Activated CD4-positive, alpha-beta T cell treated with anti-CD3 and anti-CD28 coated beads, Interleukin-2, amount 50 U/mL, for 16 hours (primary cell): ENCODE data around the gene PTPRR.

Source experiments
- DNase-seq: peaks from one replicate; pipeline ENCODE4 v3.0.0-alpha.2; 2020

PTPRR gene

DNA sequence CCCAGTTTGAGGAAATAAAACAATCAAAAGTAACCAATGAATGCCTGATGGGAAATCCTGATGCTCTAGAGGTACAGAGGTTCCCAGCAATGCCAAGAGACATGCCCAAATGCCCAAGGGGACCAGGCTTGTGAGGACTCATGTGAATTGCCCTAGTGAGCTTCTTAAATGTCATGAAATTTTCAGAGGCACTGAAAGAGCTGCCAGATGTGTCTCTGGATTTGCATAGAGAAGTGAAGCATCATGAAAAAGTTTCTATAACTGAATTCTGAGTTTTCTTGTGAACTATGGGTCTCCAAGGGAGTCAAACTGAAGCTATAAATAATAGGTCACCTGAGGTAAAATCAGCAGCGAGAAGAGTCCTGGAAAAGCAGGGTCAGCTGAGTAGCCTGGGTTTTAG lies 9.9 kb downstream of the PTPRR start:
- DNase-seq: no peak

GRCh38 chr12:70908978-70909377 lies 11.6 kb downstream of the PTPRR start:
- DNase-seq: no peak

DNA sequence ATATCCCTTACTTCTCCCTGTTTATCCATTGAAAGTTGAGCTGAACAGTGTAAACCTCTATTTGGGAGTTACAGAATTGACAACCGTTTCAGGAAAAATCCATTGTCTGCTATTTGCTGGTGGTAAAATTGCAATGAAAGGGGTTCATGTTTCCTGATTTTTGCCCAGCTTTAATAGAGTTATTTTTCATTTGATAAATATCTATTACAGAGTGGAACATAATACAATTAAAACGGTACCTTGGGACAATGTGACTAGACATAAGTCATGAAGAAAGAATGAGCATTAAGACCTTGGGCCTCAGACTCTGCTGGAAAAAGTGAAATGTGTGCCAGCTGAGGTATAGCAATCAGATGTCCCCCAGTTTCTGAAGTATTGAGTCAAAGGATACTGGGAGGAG lies 13.1 kb downstream of the PTPRR start:
- DNase-seq: no peak

DNA sequence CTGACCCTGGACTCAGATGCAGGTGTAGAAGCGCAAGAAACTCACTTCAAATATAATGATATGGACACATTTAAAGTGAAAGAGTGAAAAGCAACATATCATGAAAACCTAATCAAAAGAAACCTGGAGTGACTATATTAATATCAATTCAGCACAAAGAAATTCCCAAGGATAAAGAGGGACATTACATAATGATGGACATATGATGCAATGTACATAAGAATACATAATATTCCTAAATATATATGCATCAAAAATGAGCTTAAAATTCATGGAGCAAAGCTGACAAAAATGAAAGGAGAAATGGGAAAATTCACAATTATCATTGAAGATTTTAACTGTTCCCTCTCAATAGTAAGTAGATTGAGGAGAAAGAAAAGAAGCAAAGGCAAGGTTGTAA lies 24.6 kb downstream of the PTPRR start:
- DNase-seq: no peak

- no peak for DNase-seq
Observed at GRCh38 chr12:70892593-70892992, 27.9 kb downstream of the PTPRR start.

DNA sequence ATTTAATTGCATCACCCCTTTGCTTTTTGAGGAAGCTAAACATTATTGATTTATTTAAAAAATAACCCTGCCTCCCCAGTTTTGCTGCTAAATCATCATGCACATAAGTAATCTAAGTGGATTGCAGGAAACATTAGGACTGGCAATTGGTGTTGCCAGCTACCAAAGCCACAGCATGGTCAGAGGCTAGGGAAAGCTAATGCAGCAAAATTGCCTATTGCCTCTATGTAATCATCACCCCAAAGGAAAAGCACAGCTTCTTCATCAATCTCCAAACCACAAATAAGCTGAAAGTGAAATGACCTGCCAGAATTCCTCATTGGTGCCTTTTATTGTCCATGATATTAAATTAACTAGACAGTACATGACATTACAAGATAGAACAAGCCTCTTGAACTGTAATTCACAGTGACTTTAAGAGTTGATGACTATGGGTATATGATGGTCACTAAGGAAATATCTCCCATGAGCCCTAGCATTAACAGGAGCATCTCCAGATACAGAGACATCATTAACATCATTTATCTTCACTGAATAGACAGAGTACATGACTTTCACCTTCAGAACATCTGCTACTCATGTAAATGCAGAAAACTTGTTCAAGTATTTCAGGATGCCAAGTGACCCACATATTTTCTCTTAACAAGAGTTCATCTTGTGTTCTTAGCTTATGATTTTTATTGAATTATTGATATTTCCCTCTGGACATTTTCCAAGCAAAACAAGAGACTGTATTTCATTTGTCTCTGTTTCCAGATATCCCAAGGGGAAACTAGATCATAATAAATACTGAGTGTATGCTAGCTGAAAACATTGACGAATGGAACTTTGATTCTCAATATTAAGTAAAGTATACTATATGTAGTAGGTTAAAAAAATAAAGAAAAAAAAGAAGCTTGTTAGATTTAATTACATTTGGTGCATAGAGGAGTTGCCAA lies 29.4 kb downstream of the PTPRR start:
- DNase-seq: no peak

GRCh38 chr12:70885956-70886355 lies 34.6 kb downstream of the PTPRR start:
- DNase-seq: no peak

DNA sequence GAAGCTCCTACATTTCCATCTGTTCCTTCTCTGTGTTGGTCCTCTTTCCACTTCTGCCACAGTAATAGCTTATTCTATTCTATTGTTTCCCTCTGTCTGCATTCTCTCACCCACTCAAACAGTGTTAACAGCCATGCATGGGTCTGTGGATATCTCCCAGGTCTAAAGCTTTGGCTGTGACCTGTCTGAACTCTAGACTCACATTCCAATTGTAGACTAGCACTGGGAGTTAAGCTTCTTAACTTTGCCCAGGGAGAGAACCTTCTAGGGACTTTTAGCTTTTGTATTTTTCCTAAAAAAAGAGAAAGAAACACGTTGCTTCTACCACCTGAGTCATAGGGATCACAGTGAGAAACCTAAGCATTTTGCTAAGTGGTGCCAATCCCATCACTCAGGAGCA lies 36.7 kb downstream of the PTPRR start:
- no peak for DNase-seq

DNA sequence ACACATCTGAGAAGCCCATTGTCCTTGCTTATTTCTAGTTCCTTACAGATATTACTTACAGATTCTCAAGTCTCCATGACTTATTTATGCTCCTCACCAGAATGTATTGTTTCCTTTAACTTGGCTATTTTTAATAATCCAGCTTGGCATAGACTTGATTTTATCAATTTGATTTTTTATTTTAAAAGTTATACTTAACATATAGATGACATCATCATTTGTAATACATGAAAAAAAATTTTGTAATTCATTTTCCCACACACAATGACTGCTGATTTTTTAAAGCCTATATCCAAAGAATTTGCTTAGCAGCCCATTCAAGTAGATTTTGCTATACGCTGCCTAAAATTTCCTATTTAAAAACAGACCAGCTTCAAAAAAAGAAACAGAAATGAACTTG lies 39.8 kb downstream of the PTPRR start:
- DNase-seq: no peak

- DNase-seq: no peak
Observed at GRCh38 chr12:70876952-70877351, 43.6 kb downstream of the PTPRR start.

GRCh38 chr12:70875628-70876027 lies 44.9 kb downstream of the PTPRR start:
- DNase-seq: no peak

DNA sequence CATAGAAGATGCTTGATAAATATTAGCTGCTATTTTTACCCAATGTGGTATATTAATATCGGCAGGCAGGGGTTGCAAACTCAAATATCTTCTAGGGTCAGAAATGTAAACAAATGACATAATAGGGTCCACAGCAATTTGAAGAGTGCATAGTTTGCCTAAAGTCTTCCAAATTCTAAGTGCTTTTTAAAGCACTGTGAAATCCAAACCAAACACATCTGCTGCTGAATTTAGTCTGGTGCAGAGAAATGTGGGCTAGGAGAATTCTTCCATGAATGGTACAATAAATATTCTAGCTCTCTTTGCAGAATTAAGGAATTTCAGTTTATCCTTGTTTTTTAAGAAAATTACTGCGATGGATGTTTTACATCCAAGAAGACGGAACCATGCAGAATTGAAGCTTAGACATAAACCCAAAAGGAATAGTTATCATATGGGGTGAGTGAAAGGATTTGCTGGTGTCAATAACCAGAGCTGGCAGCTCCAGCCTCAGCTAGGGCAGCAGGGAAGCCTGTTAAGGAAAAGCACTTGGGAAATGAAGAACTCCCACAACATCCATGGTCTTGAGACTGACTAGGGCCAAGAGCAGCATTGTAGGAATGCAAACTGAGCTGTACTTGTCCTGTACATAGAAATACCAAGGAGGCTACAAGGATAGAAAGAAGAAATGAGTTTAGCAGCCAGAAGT lies 65.5 kb downstream of the PTPRR start:
- no peak for DNase-seq

GRCh38 chr12:70854138-70854537 lies 66.4 kb downstream of the PTPRR start:
- DNase-seq: no peak

GRCh38 chr12:70853326-70853725 lies 67.2 kb downstream of the PTPRR start:
- DNase-seq: no peak

GRCh38 chr12:70852416-70853150 lies 68.0 kb downstream of the PTPRR start:
- DNase-seq: no peak

DNA sequence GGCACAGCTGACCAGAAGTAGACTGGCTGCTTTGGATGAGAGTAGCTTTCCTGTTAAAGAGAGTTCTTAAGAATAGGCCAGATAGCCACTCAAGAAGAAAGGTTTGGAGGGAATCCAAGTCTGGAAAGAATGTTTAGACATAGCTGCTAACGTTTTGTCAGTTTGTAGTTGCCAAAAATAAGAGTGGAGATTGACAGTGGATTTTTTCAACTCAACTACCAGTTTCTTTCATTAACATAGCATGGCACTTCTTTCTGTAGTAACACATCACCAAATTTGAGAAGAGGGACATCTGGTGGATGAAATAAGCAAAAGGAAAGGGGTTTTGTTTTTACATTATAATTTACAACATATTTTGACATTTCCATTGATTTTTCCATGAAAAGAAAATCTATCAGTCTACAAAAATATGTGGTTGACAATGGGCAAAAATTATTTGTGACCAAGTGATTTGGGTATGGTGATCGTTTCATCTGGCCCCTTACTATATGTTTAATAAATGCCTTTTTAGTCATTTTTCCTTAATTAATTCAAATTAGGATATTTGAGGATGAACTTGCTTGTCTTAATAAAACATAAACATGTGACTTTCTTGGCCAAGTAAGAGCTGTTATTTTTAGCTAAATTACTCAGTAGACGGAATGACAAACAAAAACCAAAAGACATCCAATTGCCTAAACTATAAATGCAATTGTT lies 71.1 kb downstream of the PTPRR start:
- DNase-seq: no peak

- no peak for DNase-seq
Observed at GRCh38 chr12:70847871-70848270, 72.7 kb downstream of the PTPRR start.

GRCh38 chr12:70845268-70845667 lies 75.3 kb downstream of the PTPRR start:
- no peak for DNase-seq

GRCh38 chr12:70843363-70843762 lies 77.2 kb downstream of the PTPRR start:
- DNase-seq: no peak

DNA sequence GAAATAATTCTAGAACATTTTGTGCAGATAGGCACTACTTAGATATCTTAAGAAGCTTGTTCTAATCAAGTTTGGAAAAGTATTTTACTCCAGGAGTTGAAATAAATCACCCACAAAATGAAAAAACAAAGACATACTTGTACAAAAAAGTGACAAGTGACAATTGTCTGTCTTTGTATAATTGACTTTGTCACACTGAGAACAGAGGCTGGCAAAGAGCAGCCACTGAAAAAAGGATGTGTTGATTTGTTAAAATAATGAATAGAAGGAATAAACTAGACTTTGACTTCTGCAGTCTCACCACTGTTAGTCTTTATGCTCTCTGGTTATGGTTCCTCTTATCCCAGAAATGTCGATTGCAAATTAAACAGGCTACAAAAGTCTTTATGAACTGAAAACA lies 77.6 kb downstream of the PTPRR start:
- no peak for DNase-seq

DNA sequence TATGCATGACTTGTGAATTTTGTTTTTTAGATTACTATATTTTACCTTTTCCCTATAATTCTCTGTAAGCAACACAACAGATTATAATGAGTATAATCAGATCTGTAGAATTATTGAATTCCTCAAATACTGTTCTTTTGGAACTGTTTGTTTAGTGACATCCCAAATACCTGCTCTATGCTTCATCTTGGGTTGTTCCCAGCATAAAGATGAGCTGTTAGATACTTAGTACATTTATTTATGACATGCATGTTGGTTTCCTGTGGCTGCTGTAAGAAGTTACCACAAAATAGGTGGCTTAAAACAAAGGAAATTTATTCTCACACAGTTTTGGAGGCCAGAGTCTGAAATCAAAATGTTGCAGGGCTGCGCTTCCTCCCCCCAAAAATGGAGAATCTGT lies 78.4 kb downstream of the PTPRR start:
- DNase-seq: no peak

- DNase-seq: no peak
Observed at GRCh38 chr12:70840656-70841350, 79.7 kb downstream of the PTPRR start.
